Loucy (cell line): ENCODE results near the gene RAD54L2.

Experiments
- EZH2phosphoT487 ChIP-seq: fragments of 200-600 bp; IDR thresholded peaks from 2 replicates; pipeline ENCODE4 v1.6.1; 2018; ENCODE audit warnings: antibody characterized with exemption, mild to moderate bottlenecking, moderate library complexity, borderline replicate concordance
- TF ChIP-seq, protein P1 (sequence below): fragments of 200-600 bp; sonication (generic); conservative IDR thresholded peaks from 2 replicates; pipeline ENCODE4 v1.5.1; 2014; ENCODE audit warnings: mild to moderate bottlenecking, antibody characterized with exemption, low read length

DNA sequence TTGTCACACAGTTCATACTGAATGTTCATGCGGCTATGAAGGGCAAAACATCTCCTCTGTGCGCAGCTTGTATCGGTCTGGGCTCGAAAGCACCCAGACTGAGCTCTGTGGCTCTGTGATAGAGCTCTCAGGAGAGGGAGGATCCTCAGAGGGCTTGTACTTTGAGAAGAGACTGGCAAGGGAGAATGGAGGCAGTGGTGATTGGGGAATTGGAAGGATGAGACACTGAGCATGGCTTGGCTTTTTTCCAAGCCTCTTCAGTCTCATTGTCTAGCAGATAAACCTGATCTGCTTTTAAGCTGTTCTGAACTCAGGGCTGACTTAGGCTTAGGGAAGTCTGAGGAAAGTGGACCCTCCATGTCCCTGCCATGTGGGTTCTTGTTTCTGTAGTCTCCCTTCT, 43.0 kb downstream of the RAD54L2 start:
- TF ChIP-seq, protein P1, sequence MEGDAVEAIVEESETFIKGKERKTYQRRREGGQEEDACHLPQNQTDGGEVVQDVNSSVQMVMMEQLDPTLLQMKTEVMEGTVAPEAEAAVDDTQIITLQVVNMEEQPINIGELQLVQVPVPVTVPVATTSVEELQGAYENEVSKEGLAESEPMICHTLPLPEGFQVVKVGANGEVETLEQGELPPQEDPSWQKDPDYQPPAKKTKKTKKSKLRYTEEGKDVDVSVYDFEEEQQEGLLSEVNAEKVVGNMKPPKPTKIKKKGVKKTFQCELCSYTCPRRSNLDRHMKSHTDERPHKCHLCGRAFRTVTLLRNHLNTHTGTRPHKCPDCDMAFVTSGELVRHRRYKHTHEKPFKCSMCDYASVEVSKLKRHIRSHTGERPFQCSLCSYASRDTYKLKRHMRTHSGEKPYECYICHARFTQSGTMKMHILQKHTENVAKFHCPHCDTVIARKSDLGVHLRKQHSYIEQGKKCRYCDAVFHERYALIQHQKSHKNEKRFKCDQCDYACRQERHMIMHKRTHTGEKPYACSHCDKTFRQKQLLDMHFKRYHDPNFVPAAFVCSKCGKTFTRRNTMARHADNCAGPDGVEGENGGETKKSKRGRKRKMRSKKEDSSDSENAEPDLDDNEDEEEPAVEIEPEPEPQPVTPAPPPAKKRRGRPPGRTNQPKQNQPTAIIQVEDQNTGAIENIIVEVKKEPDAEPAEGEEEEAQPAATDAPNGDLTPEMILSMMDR = no peak
- no peak for TF ChIP-seq EZH2phosphoT487
